A673 (cell line): Measurements from ENCODE around the gene MST1R.

ENCODE experiments used
- CTCF ChIP-seq: fragments of 300-800, 200-600 bp; sonication (generic); conservative IDR thresholded peaks from 2 replicates; pipeline ENCODE4 v1.5.1; 2017; ENCODE audit warnings: low read depth, mild to moderate bottlenecking, antibody characterized with exemption, low read length, moderate library complexity, mixed read lengths
- EZH2 ChIP-seq: fragments of 200-600 bp; sonication (generic); IDR thresholded peaks from 2 replicates; pipeline ENCODE4 v1.6.1; 2017; ENCODE audit warnings: borderline replicate concordance, low read depth, mild to moderate bottlenecking, mixed read lengths, antibody characterized with exemption, low read length; ENCODE audit not compliant: poor library complexity, severe bottlenecking

GRCh38 chr3:49865198-49865784 lies 38.4 kb downstream of the MST1R start:
- TF ChIP-seq EZH2 (no peak), CTCF (no peak)
